Erythroblast (primary cell): ENCODE results near the gene LRRC46.

Experiments
- GATA1 ChIP-seq: IDR thresholded peaks from 2 replicates; pipeline ENCODE4 v1.6.1; 2011; ENCODE audit warnings: low read depth, mild to moderate bottlenecking, control low read depth, low read length, moderate library complexity
- POLR2A ChIP-seq: IDR thresholded peaks from 2 replicates; pipeline ENCODE4 v1.6.1; 2011; ENCODE audit warnings: mild to moderate bottlenecking, low read length

DNA sequence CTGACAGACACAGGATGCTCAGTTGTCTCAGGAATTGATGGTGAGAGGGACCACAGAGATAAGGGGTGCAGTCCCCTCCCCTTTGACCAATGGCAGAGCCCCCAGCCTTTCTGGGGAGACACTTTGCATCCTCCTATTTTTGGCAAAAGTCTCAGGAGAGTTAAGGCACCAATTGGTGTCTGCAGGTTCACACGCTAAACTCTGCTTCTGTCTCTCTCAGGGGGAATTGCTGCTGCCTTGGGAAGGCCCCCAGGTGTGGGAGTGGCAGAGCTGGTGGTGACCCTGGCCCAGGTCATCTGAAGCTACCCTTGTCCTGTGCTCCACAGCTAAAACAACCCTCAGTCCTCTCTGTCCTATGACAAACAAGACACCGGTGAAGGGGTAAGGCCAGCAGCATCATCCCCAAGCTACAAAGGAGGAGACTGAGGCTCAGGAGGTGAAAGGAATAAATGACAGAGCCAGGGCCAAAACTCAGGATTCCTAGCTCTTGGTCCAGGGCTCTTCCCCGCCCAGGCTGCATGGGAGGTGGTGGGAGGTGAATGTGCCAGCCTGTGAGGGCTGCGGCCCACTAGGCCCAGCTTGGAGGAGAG, 30.2 kb upstream of the LRRC46 start:
- TF ChIP-seq POLR2A (no peak), GATA1 (no peak)
